Fibroblast of peridontal ligament (primary cell): ENCODE results near the gene MMP3.
A peak's percentile ranks its signal among the peaks of the same experiment; 100 is the strongest.

ENCODE experiments used
- DNase-seq: peaks from one replicate; pipeline ENCODE4 v3.0.0-alpha.2; 2010; ENCODE audit errors: extremely low read depth

Gene MMP3

GRCh38 chr11:102791271-102792036 is 52.0 kb downstream of the MMP3 start:
- no peak for DNase-seq

GRCh38 chr11:102788334-102788995 is 54.9 kb downstream of the MMP3 start:
- peak; percentile 23 for DNase-seq
